HS-27A (cell line): ENCODE results near the gene RAPH1.

ENCODE experiments used
- DNase-seq: peaks from one replicate; pipeline ENCODE4 v3.0.0-alpha.2; 2012; ENCODE audit warnings: low read depth, missing footprints

The RAPH1 gene

GRCh38 chr2:203360833-203361430 is 174.2 kb downstream of the RAPH1 start:
- DNase-seq: no peak

- DNase-seq: no peak
These were observed 175.7 kb downstream of the RAPH1 start for GRCh38 chr2:203359450-203359849.

GRCh38 chr2:203354966-203355365 is 180.1 kb downstream of the RAPH1 start:
- DNase-seq: no peak

- no peak for DNase-seq
These were observed 182.4 kb downstream of the RAPH1 start for GRCh38 chr2:203352604-203353255.

GRCh38 chr2:203347375-203347774 is 187.7 kb downstream of the RAPH1 start:
- DNase-seq: no peak

DNA sequence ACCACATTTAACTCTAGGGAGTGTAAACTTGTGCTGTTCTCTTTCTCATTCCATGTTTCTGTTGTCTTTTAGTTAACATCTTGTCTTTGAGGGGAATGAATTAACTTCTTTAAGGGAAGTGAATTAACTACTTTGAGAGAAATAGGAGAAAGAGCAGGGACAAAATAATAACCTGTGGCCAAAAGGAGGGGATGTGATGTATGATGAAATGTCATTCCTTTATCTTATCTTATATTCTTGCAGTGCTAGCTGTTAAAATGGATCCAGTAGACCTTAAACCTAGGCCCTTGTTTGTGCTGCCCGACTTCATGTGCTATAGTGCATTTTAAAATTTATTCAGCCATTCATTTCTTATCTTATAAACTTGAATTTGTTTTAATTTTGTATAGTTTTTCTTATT is 188.5 kb downstream of the RAPH1 start:
- no peak for DNase-seq

DNA sequence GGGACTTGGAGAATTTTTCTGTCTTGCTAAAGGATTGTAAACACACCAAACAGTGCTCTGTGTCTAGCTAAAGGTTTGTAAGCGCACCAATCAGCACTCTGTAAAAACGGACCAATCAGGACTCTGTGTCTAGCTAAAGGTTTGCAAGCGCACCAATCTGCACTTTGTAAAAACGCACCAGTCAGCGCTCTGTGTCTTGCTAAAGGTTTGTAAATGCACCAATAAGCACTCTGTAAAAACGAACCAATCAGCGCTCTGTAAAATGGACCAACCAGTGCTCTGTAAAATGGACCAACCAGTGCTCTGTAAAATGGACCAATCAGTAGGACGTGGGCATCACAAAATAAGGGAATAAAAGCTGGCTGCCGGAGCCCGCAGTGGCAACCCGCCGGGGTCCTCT is 190.4 kb downstream of the RAPH1 start:
- DNase-seq: no peak
